NCI-H345 (cell line): ENCODE data around the gene TMEM163.

Experiments
- DNase-seq: peaks from one replicate; lab custom pipeline; 2025; lab: John Stamatoyannopoulos, UW

TMEM163 gene

GRCh38 chr2:134722728-134723127 is 3.9 kb upstream of the TMEM163 start:
- no peak for DNase-seq

- no peak for DNase-seq
These were observed 2.8 kb upstream of the TMEM163 start for GRCh38 chr2:134721596-134721995.

- DNase-seq = peak; percentile 22
These were observed 580 bp downstream of the TMEM163 start for GRCh38 chr2:134718023-134718816.

GRCh38 chr2:134717286-134718022 is 1.3 kb downstream of the TMEM163 start:
- peak; percentile 17 for DNase-seq

- peak; percentile 21 for DNase-seq
These were observed 2.0 kb downstream of the TMEM163 start for GRCh38 chr2:134716721-134717243.

GRCh38 chr2:134715932-134716643 is 2.7 kb downstream of the TMEM163 start:
- DNase-seq = no peak

GRCh38 chr2:134714228-134714627 is 4.6 kb downstream of the TMEM163 start:
- DNase-seq = no peak

- DNase-seq = no peak
These were observed 5.2 kb downstream of the TMEM163 start for GRCh38 chr2:134713606-134714005.

- DNase-seq = no peak
These were observed 5.6 kb downstream of the TMEM163 start for GRCh38 chr2:134713176-134713575.

GRCh38 chr2:134712736-134713135 is 6.1 kb downstream of the TMEM163 start:
- no peak for DNase-seq

- no peak for DNase-seq
These were observed 6.5 kb downstream of the TMEM163 start for GRCh38 chr2:134712299-134712698.

- no peak for DNase-seq
These were observed 7.1 kb downstream of the TMEM163 start for GRCh38 chr2:134711692-134712091.

- no peak for DNase-seq
These were observed 11.5 kb downstream of the TMEM163 start for GRCh38 chr2:134707330-134707676.

- no peak for DNase-seq
These were observed 12.0 kb downstream of the TMEM163 start for GRCh38 chr2:134706587-134707329.

- peak; percentile 27 for DNase-seq
These were observed 12.8 kb downstream of the TMEM163 start for GRCh38 chr2:134705861-134706586.

GRCh38 chr2:134704173-134704572 is 14.6 kb downstream of the TMEM163 start:
- DNase-seq = no peak

- DNase-seq = no peak
These were observed 15.4 kb downstream of the TMEM163 start for GRCh38 chr2:134703426-134703825.

GRCh38 chr2:134700730-134701129 is 18.1 kb downstream of the TMEM163 start:
- DNase-seq = no peak

- no peak for DNase-seq
These were observed 24.4 kb downstream of the TMEM163 start for GRCh38 chr2:134694411-134694810.

GRCh38 chr2:134693359-134694330 is 25.2 kb downstream of the TMEM163 start:
- no peak for DNase-seq
